Neural cell (in vitro differentiated cells): ENCODE measurements around the gene C21orf91. TPM values are rescaled to one million over a fixed set of nuclear protein-coding genes. Genes with fewer than 3 reads are reported as not detected.

Source experiments
- H2AFZ ChIP-seq: fragments of 200-600, 300-800 bp; sonication (generic), shearing (Covaris generic); 2 replicates; pipeline ENCODE4 v1.6.0; 2014; ENCODE audit warnings: low read depth, mild to moderate bottlenecking, antibody characterized with exemption, low read length, moderate library complexity
- H3F3A ChIP-seq: fragments of 200-600 bp; shearing (Covaris generic); 2 replicates; pipeline ENCODE4 v1.6.1; 2016; ENCODE audit warnings: mild to moderate bottlenecking, moderate library complexity, mixed read lengths, antibody characterized with exemption, low read length; ENCODE audit not compliant: insufficient read depth, poor library complexity, severe bottlenecking
- H3K27ac ChIP-seq: fragments of 200-600, 300-800 bp; sonication (generic), shearing (Covaris generic); 2 replicates; pipeline ENCODE4 v1.5.1; 2014; ENCODE audit warnings: mild to moderate bottlenecking, low read length, moderate library complexity
- H3K27me3 ChIP-seq: fragments of 300-800, 200-600 bp; sonication (generic), shearing (Covaris generic); 2 replicates; pipeline ENCODE4 v1.6.0; 2014; ENCODE audit warnings: mild to moderate bottlenecking, low read depth, low read length, moderate library complexity; ENCODE audit not compliant: insufficient read depth
- H3K36me3 ChIP-seq: fragments of 300-800, 200-600 bp; sonication (generic), shearing (Covaris generic); 2 replicates; pipeline ENCODE4 v1.5.1; 2014; ENCODE audit warnings: mild to moderate bottlenecking, antibody characterized with exemption, low read length, moderate library complexity; ENCODE audit not compliant: insufficient read depth
- H3K4me2 ChIP-seq: fragments of 300-800, 200-600 bp; sonication (generic), shearing (Covaris generic); 2 replicates; pipeline ENCODE4 v1.6.0; 2014; ENCODE audit warnings: mild to moderate bottlenecking, low read length
- H3K4me3 ChIP-seq: fragments of 300-800, 200-600 bp; sonication (generic), shearing (Covaris generic); 2 replicates; pipeline ENCODE4 v1.5.1; 2014; ENCODE audit warnings: mild to moderate bottlenecking, low read length, moderate library complexity
- H3K79me2 ChIP-seq: fragments of 200-600 bp; shearing (Covaris generic); replicated peaks from 2 replicates; pipeline ENCODE4 v1.6.0; 2014; ENCODE audit warnings: mild to moderate bottlenecking, low read length, moderate library complexity; ENCODE audit not compliant: insufficient read depth
- H3K9ac ChIP-seq: fragments of 300-800, 200-600 bp; sonication (generic), shearing (Covaris generic); 2 replicates; pipeline ENCODE4 v1.6.1; 2016; ENCODE audit warnings: mild to moderate bottlenecking, low read length, mixed read lengths
- H3K9me2 ChIP-seq: fragments of 200-600 bp; shearing (Covaris generic); 2 replicates; pipeline ENCODE4 v1.6.1; 2016; ENCODE audit warnings: mild to moderate bottlenecking, low read length, mixed read lengths; ENCODE audit not compliant: insufficient read depth
- H3K9me3 ChIP-seq: fragments of 200-600, 300-800 bp; sonication (generic), shearing (Covaris generic); 2 replicates; pipeline ENCODE4 v1.6.1; 2016; ENCODE audit warnings: mild to moderate bottlenecking, mixed run types, low read length, moderate library complexity, mixed read lengths
- H4K20me1 ChIP-seq: fragments of 200-600 bp; shearing (Covaris generic); 2 replicates; pipeline ENCODE4 v1.6.1; 2016; ENCODE audit warnings: mild to moderate bottlenecking, mixed run types; ENCODE audit not compliant: insufficient read depth
- EP300 ChIP-seq: fragments of 450-650 bp; conservative IDR thresholded peaks from 2 replicates; pipeline ENCODE4 v1.6.1; 2014; ENCODE audit warnings: antibody characterized with exemption, mild to moderate bottlenecking, moderate library complexity; ENCODE audit not compliant: poor library complexity, severe bottlenecking
- EZH2 ChIP-seq: fragments of 200-600, 300-800 bp; shearing (Covaris generic), sonication (generic); IDR thresholded peaks from 2 replicates; pipeline ENCODE4 v1.6.1; 2014; ENCODE audit warnings: antibody characterized with exemption, low read length, borderline replicate concordance, mild to moderate bottlenecking; ENCODE audit not compliant: insufficient read depth, poor library complexity, severe bottlenecking
- MXI1 ChIP-seq: fragments of 450-650 bp; conservative IDR thresholded peaks from 2 replicates; pipeline ENCODE4 v1.6.1; 2014; ENCODE audit warnings: antibody characterized with exemption, mild to moderate bottlenecking; ENCODE audit not compliant: poor library complexity, severe bottlenecking
- POLR2AphosphoS5 ChIP-seq: IDR thresholded peaks from 2 replicates; pipeline ENCODE4 v1.6.1; 2012
- RAD21 ChIP-seq: fragments of 450-650 bp; conservative IDR thresholded peaks from 2 replicates; pipeline ENCODE4 v1.6.1; 2014; ENCODE audit warnings: antibody characterized with exemption, mild to moderate bottlenecking, moderate library complexity
- REST ChIP-seq: IDR thresholded peaks from 2 replicates; pipeline ENCODE4 v1.6.1; 2012; ENCODE audit warnings: borderline replicate concordance
- SMC3 ChIP-seq: fragments of 450-650 bp; conservative IDR thresholded peaks from 2 replicates; pipeline ENCODE4 v1.6.1; 2014; ENCODE audit warnings: antibody characterized with exemption, mild to moderate bottlenecking, moderate library complexity; ENCODE audit not compliant: poor library complexity
- TAF1 ChIP-seq: IDR thresholded peaks from 2 replicates; pipeline ENCODE4 v1.6.1; 2012; ENCODE audit warnings: low read depth
- polyA plus RNA-seq: library from polyadenylated mRNA; depleted of rRNA; stranded (reverse); fragments of >200 nt; gene quantifications from 2 replicates; pipeline ENCODE4 v1.2.3, GENCODE V29; 2014
- TF ChIP-seq, protein P1 (sequence below): fragments of 450-650 bp; IDR thresholded peaks from 2 replicates; pipeline ENCODE4 v1.5.1; 2014; ENCODE audit warnings: antibody characterized with exemption, mild to moderate bottlenecking, moderate library complexity; ENCODE audit not compliant: poor library complexity, severe bottlenecking

C21orf91 gene
- polyA plus RNA-seq, 1 donor from 2014 or later, result 19.6 TPM

DNA sequence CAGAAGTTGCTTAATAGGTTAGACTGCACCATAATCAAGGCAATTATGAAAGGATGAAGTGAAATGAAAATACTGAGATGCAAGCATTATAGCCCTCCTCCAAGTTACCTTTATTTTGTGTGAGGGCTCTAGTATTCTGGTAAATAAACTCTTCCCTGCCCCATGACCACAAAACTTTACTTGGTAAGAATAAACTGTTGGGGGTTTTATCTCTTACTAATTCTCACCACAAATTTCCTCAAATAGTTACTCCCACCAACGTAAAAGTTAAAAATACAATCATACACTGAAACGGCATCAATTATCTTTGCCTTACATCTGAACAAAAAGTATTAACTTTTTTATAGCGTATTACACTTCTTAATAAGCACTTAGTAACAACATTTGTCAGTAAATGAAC lies 29.5 kb downstream of the C21orf91 start:
- Histone ChIP-seq H3K9me3 (no peaks in the 10 kb centered on the region), H4K20me1 (no peaks in the 10 kb centered on the region), H3K9me2 (no peaks in the 10 kb centered on the region), H3K27ac (no peak overlapping the region), H3K79me2 (no peaks in the 10 kb centered on the region), H3K4me2 (no peak overlapping the region), H3K27me3 (no peaks in the 10 kb centered on the region), H3K4me3 (no peak overlapping the region), H2AFZ (no peak overlapping the region), H3K9ac (no peak overlapping the region), H3F3A (no peaks in the 10 kb centered on the region), H3K36me3 (peaks cover 35% of the 10 kb centered on the region)
- TF ChIP-seq POLR2AphosphoS5 (no peak), TAF1 (no peak)
- TF ChIP-seq, protein P1, sequence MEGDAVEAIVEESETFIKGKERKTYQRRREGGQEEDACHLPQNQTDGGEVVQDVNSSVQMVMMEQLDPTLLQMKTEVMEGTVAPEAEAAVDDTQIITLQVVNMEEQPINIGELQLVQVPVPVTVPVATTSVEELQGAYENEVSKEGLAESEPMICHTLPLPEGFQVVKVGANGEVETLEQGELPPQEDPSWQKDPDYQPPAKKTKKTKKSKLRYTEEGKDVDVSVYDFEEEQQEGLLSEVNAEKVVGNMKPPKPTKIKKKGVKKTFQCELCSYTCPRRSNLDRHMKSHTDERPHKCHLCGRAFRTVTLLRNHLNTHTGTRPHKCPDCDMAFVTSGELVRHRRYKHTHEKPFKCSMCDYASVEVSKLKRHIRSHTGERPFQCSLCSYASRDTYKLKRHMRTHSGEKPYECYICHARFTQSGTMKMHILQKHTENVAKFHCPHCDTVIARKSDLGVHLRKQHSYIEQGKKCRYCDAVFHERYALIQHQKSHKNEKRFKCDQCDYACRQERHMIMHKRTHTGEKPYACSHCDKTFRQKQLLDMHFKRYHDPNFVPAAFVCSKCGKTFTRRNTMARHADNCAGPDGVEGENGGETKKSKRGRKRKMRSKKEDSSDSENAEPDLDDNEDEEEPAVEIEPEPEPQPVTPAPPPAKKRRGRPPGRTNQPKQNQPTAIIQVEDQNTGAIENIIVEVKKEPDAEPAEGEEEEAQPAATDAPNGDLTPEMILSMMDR, result no peak

- Histone ChIP-seq H3K4me3 (no peak overlapping the region), H2AFZ (no peak overlapping the region), H3K9me3 (no peaks in the 10 kb centered on the region), H3K36me3 (peaks cover 35% of the 10 kb centered on the region), H3K79me2 (no peaks in the 10 kb centered on the region), H3K9ac (no peak overlapping the region), H3F3A (no peaks in the 10 kb centered on the region), H3K4me2 (no peak overlapping the region), H3K9me2 (no peaks in the 10 kb centered on the region), H3K27me3 (no peaks in the 10 kb centered on the region), H3K27ac (no peak overlapping the region), H4K20me1 (no peaks in the 10 kb centered on the region)
- TF ChIP-seq SMC3 (no peak), EZH2 (no peak)
Measured at GRCh38 chr21:17789069-17789468, 30.1 kb downstream of the C21orf91 start.

- no peaks in the 10 kb centered on the region for H3K79me2 ChIP-seq
- no peaks in the 10 kb centered on the region for H3F3A ChIP-seq
- no peak overlapping the region for H3K4me2 ChIP-seq
- H3K4me3 ChIP-seq, result no peak overlapping the region
- H3K27ac ChIP-seq, result no peak overlapping the region
- no peak overlapping the region for H2AFZ ChIP-seq
- H4K20me1 ChIP-seq, result no peaks in the 10 kb centered on the region
- TF ChIP-seq, protein P1, result no peak
- TF ChIP-seq TAF1, result no peak
- TF ChIP-seq MXI1, result no peak
- no peak for TF ChIP-seq REST
- no peak for TF ChIP-seq RAD21
- no peak for TF ChIP-seq POLR2AphosphoS5
- TF ChIP-seq EZH2, result no peak
- TF ChIP-seq SMC3, result no peak
- TF ChIP-seq EP300, result no peak
- H3K36me3 ChIP-seq, result peaks cover 31% of the 10 kb centered on the region
- H3K9me2 ChIP-seq, result no peaks in the 10 kb centered on the region
- H3K9me3 ChIP-seq, result no peaks in the 10 kb centered on the region
- no peaks in the 10 kb centered on the region for H3K27me3 ChIP-seq
- no peak overlapping the region for H3K9ac ChIP-seq
Measured at GRCh38 chr21:17786851-17787181, 32.3 kb downstream of the C21orf91 start.
